IPS-18c (cell line): Measurements from ENCODE around the gene PLEKHA7.
A peak's percentile ranks its signal among the peaks of the same experiment; 100 is the strongest.

ENCODE experiments used
- H3K4me3 ChIP-seq: 2 replicates; pipeline ENCODE4 v1.7.0; 2013; ENCODE audit warnings: low read depth, mild to moderate bottlenecking, low read length, moderate library complexity; ENCODE audit not compliant: insufficient read depth
- H3K9me3 ChIP-seq: one replicate; pipeline ENCODE4 v1.6.1; 2013; ENCODE audit warnings: mild to moderate bottlenecking, low read length, moderate library complexity; ENCODE audit not compliant: control insufficient read depth, insufficient read depth

The PLEKHA7 gene

GRCh38 chr11:16745950-16746605, 268.1 kb downstream of the PLEKHA7 start:
- H3K4me3 ChIP-seq, result no peak overlapping the region

GRCh38 chr11:16744128-16744725, 270.0 kb downstream of the PLEKHA7 start:
- H3K4me3 ChIP-seq, result no peak overlapping the region
- H3K9me3 ChIP-seq, result no peaks in the 10 kb centered on the region

More at GRCh38 chr11:16745950-16746605, 268.1 kb downstream of the PLEKHA7 start:
- H3K9me3 ChIP-seq, result no peaks in the 10 kb centered on the region

- Histone ChIP-seq H3K4me3 (no peak overlapping the region), H3K9me3 (no peaks in the 10 kb centered on the region)
Measured at GRCh38 chr11:16743478-16743877, 270.7 kb downstream of the PLEKHA7 start.

- no peak overlapping the region for H3K4me3 ChIP-seq
- H3K9me3 ChIP-seq, result no peaks in the 10 kb centered on the region
Measured at GRCh38 chr11:16741473-16741872, 272.7 kb downstream of the PLEKHA7 start.

GRCh38 chr11:16738947-16739815, 275.0 kb downstream of the PLEKHA7 start:
- H3K9me3 ChIP-seq, result no peaks in the 10 kb centered on the region
- H3K4me3 ChIP-seq, result peak overlapping the region; percentile 95

GRCh38 chr11:16738193-16738946, 275.8 kb downstream of the PLEKHA7 start, which contains the start of gene C11orf58:
C11orf58 (plus strand) TSS chr11:16738647; CDS start chr11:16738779, 132 bp downstream.
- H3K4me3 ChIP-seq, result peak within 1 kb of the TSS; percentile 95
- no peaks in the 10 kb centered on the region for H3K9me3 ChIP-seq

GRCh38 chr11:16737818-16738192, 276.4 kb downstream of the PLEKHA7 start:
- peak overlapping the region; percentile 95 for H3K4me3 ChIP-seq
- no peaks in the 10 kb centered on the region for H3K9me3 ChIP-seq
